Small intestine (tissue), 7 donors: Measurements from ENCODE around the gene AADAC. TPM values are rescaled to one million over a fixed set of nuclear protein-coding genes. Genes with fewer than 3 reads are reported as not detected.
A peak's percentile ranks its signal among the peaks of the same experiment; 100 is the strongest.

Experiments used
- DNase-seq, 2 donors: peaks; one replicate each; pipeline versions ENCODE4 v3.0.0 to v3.0.0-alpha.2; 2013
- FAIRE-seq: peaks from 2 replicates; lab custom pipeline; 2012; peaks lifted over from hg19 to GRCh38; lab: Jason Lieb, UNC
- H3K27ac ChIP-seq, 3 donors: one replicate each; pipeline ENCODE4 v1.5.1; 2013; ENCODE audit warnings: low read length in 2 of 3, mild to moderate bottlenecking in 2 of 3, control low read depth in 1 of 3, inconsistent platforms in 1 of 3, low read depth in 1 of 3, moderate library complexity in 1 of 3
- H3K27me3 ChIP-seq, 3 donors: one replicate each; pipeline ENCODE4 v1.6.1; 2013; ENCODE audit warnings: low read length in 3 of 3, inconsistent platforms in 1 of 3; ENCODE audit not compliant: control insufficient read depth in 3 of 3, insufficient read depth in 3 of 3
- H3K36me3 ChIP-seq, 3 donors: one replicate each; pipeline ENCODE4 v1.6.1; 2013; ENCODE audit warnings: low read length in 3 of 3, inconsistent platforms in 1 of 3, low read depth in 1 of 3, mild to moderate bottlenecking in 1 of 3, moderate library complexity in 1 of 3; ENCODE audit not compliant: control insufficient read depth in 3 of 3, insufficient read depth in 2 of 3
- H3K4me1 ChIP-seq, 3 donors: one replicate each; pipeline ENCODE4 v1.6.1; 2013; ENCODE audit warnings: low read length in 2 of 3, inconsistent platforms in 1 of 3, low read depth in 1 of 3, mild to moderate bottlenecking in 1 of 3, moderate library complexity in 1 of 3; ENCODE audit not compliant: control insufficient read depth in 3 of 3, insufficient read depth in 2 of 3
- H3K4me3 ChIP-seq, 3 donors: one replicate each; pipeline ENCODE4 v1.5.1; 2013; ENCODE audit warnings: low read length in 3 of 3, control low read depth in 1 of 3, inconsistent platforms in 1 of 3, low read depth in 1 of 3, mild to moderate bottlenecking in 1 of 3, moderate library complexity in 1 of 3
- H3K9me3 ChIP-seq, 2 donors: one replicate each; pipeline ENCODE4 v1.6.1; 2013; ENCODE audit warnings: low read depth in 1 of 2, low read length in 1 of 2; ENCODE audit not compliant: control insufficient read depth in 2 of 2, insufficient read depth in 1 of 2
- WGBS, 3 donors: extraction: QIAGEN DNeasy Blood & Tissue Kit; methylation state at CpG; one replicate each; pipeline ENCODE4 v1.1.7; 2013; 5-methylcytosine and 5-hydroxymethylcytosine counted together
- polyA plus RNA-seq, 4 donors: library from polyadenylated mRNA; stranded (reverse) in 3 of 4; unstranded in 1 of 4; fragments of 200-250 nt in 3 of 4; fragments of 120-200 nt in 1 of 4; gene quantifications; one replicate each; pipeline versions ENCODE4 v1.2.1 to v1.2.3, GENCODE V29; 2013
- donor health status: healthy with polysubstance abuse.
- donor health status: control.
- donor health status: control.
- donor health status: Bipolar disorder and iron deficiency.
- donor health status: healthy.

AADAC gene
- polyA plus RNA-seq, 4 donors = 55.5 to 142 (median 97.7) TPM

DNA sequence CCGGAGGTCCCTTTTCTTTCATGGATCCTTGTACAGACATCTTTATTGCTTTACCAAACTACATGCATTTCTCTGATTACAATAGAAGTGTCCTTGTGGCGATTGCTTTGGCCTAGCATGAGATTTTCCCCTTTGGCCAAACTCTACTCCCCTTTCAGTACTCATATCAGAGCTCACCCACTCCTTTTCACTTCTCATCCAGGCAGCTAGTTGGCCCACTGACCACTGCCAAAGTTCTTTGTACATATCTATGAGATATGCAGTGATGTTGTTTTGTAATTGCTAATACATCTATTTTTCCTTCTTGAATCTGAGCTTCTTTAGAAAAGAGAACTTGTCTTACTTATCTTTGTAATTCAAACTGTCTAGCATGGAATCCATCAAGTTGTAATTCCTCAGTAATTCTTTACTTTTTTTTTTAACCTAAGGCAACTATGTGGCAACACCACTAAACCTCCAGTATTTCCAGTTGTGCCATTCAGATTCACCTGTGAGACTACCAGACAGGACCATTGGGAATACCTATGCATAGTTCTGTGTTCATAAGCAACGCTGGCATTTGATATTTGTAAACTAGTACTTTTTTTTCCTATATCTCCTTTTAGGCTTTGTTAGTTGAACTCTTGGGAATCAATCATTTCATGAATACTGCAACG is 41.0 kb upstream of the AADAC start:
- peak in 1 of 2 donors; percentile 37 for DNase-seq
- 54 to 82% (median 70%) methylated on average over 4 of the region's 4 CpGs for WGBS, 3 donors
- H3K4me3 ChIP-seq = peak overlapping the region in 2 of 3 donors; percentile 18 to 37
- FAIRE-seq = no peak
- H3K9me3 ChIP-seq = no peaks in the 10 kb centered on the region
- H3K27ac ChIP-seq = peak overlapping the region in 2 of 3 donors; percentile 41 to 89
- H3K36me3 ChIP-seq = no peaks in the 10 kb centered on the region
- no peaks in the 10 kb centered on the region for H3K27me3 ChIP-seq
- H3K4me1 ChIP-seq = peaks cover 0 to 18% (median 0%) of the 10 kb centered on the region in 3 donors

DNA sequence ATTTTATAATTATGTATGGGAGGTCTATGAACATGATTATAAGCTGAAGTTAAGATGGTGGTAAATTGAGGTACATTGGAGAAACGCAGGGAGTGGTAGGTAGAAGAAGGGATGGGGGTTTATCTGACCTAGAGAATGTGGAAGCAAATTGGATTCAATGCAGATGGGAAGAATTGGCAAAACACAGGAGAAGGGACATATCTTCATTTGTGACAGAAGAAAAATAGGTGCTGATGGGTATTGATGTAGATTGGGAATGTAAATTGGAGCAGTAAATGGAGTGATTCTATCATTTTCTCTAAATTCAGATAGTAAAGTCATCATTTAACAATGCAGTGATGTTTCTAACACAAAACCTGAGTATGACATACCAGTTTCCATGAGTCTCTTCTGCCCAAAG is 39.7 kb upstream of the AADAC start:
- Histone ChIP-seq H3K4me3 (no peak overlapping the region), H3K36me3 (no peaks in the 10 kb centered on the region), H3K27ac (no peak overlapping the region), H3K4me1 (peaks cover 0 to 12% (median 0%) of the 10 kb centered on the region in 3 donors), H3K9me3 (no peaks in the 10 kb centered on the region), H3K27me3 (no peaks in the 10 kb centered on the region)
- FAIRE-seq (no peak), DNase-seq (no peak)
- 66 to 93% (median 83%) methylated on average over 1 of the region's 1 CpG for WGBS, 3 donors

DNA sequence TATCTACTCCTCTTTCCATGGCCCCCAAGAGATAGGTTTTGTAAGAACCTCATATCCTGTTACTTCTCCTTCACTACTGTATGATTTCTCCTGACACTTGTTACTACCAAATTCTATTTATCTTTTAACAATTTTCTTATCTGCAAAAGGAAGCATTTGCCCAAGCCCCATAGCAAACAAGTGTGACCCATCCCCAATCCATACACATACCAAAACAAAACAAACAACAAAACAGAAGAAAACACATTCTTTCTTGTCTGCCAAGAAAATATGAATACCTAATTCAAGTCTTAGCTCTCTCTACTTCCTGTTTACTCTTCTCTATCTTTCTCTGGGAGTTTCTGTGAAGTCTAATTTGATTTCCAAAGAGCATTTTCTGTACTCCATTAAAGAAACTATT is 39.0 kb upstream of the AADAC start:
- no peaks in the 10 kb centered on the region for H3K36me3 ChIP-seq
- no peak overlapping the region for H3K27ac ChIP-seq
- peaks cover 0 to 6% (median 0%) of the 10 kb centered on the region in 3 donors for H3K4me1 ChIP-seq
- H3K4me3 ChIP-seq = no peak overlapping the region
- FAIRE-seq (no peak), DNase-seq (peak in 1 of 2 donors; percentile 11)
- no peaks in the 10 kb centered on the region for H3K9me3 ChIP-seq
- H3K27me3 ChIP-seq = no peaks in the 10 kb centered on the region

DNA sequence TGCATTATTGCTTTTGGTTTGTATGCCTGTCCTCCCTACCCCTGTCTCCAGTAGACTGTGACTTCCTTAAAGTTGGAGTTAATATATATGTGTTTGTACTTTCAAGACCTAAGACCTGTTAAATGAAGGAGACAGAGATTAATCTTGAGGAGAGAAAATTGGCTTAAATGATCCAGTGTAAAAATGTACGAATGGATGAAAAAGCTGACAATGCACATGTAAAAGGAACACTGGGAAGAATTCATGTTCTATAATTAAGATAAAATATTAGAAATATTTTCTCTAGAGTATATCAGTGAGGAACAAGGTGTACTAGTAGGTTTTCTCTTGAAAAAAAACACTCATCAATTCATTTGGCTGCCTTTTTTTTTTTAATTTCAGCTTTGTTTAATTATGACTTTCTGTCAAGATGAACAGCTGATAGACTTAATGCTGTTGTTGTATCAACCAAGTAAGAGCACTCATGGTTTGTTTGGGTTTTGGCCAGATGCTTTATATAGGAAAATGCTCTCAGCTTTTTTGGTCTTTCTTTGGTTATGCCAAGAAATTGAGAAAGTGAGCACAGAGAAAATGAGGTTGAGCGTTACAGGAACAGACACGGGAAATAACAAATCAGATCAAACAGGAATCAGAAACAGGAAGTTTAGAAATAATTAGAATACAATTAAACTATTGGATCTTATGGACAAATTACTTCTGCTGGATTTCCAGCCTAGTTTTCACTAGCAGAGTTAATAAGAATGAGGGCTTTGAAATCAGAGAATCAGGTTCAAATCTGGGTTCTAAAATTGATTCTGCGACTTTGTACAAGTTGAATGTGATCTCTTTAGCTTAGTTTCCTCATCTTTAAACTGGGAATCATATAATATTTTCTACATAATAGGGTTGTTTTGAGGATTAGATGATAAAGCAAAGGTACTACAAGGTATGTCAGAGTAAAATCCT is 38.3 kb upstream of the AADAC start:
- Histone ChIP-seq H3K9me3 (no peaks in the 10 kb centered on the region), H3K36me3 (no peaks in the 10 kb centered on the region), H3K4me1 (peaks cover 0 to 6% (median 0%) of the 10 kb centered on the region in 3 donors), H3K27me3 (no peaks in the 10 kb centered on the region), H3K27ac (no peak overlapping the region), H3K4me3 (no peak overlapping the region)
- WGBS, 3 donors = 61 to 71% (median 62%) methylated on average over 4 of the region's 4 CpGs
- DNase-seq (no peak), FAIRE-seq (no peak)

DNA sequence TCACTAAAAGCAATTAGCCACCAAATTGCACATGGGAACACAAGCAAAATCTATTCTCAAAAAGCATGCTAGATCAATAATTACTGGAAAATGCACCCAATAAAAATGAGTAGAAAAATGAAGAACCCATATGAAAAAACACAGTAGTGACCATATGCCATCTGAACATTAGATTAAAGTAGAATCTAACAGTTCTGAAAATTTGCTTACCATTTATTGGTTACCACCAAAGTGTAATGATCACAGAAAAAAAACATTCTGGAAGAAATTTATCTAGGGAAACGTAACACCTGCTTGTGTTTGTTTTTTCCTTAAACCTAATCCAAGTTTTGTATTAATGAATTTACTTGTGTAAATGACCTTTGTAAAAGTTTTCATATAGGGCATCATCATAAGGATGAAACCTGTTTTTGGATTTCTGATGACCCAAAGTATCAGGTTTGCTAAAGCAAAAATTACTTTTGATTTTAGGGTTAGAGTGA is 37.6 kb upstream of the AADAC start:
- WGBS, 3 donors = 21 to 51% (median 22%) methylated on average over 1 of the region's 1 CpG
- no peak for FAIRE-seq
- no peak overlapping the region for H3K4me3 ChIP-seq
- DNase-seq = no peak
- no peak overlapping the region for H3K27ac ChIP-seq
- no peaks in the 10 kb centered on the region for H3K36me3 ChIP-seq
- no peaks in the 10 kb centered on the region for H3K9me3 ChIP-seq
- H3K4me1 ChIP-seq = peaks cover 0 to 6% (median 0%) of the 10 kb centered on the region in 3 donors
- H3K27me3 ChIP-seq = no peaks in the 10 kb centered on the region

DNA sequence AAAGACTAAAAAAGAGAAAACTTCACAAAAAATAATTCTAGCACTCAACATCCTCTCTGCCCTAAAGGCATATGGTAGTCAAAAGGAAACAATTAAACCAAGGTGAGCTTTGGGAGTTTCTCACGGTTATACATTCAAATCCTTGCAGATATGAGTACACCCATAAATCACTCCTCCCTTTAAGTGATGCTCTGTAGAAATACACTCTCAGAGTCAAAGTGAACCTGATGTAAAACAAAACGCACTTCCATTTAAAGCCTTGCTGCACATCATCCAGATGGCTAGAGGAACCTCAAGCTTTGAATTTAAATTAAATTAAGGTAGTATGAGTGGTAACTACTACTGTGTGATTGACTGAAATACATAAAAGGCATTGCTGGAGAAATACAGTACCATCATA is 36.0 kb upstream of the AADAC start:
- H3K27ac ChIP-seq = no peak overlapping the region
- H3K36me3 ChIP-seq = no peaks in the 10 kb centered on the region
- WGBS, 3 donors = 68 to 77% (median 70%) methylated on average over 2 of the region's 2 CpGs
- no peaks in the 10 kb centered on the region for H3K27me3 ChIP-seq
- FAIRE-seq (no peak), DNase-seq (no peak)
- H3K4me1 ChIP-seq = peaks cover 0 to 3% (median 0%) of the 10 kb centered on the region in 3 donors
- H3K9me3 ChIP-seq = no peaks in the 10 kb centered on the region
- H3K4me3 ChIP-seq = no peak overlapping the region

DNA sequence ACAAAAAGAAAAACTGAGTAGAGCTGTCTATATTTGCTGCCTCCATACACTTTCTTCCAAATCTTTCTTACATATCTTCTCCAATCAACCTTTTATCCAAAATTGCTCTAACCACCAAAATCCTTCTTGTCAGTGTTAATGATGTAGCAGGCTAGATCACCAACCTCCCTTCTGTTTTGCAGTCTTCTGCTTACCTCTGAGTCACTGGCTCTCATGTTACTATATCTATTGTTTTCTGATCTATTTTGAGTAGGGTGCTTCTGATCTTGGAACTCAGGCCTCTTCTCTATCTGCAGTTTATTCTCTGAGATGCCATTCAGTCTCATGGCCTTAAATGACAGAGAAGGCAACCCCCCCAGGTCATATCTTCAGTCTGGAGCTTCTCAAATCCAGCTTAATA is 26.3 kb upstream of the AADAC start:
- Histone ChIP-seq H3K4me1 (peaks cover 0 to 18% (median 0%) of the 10 kb centered on the region in 3 donors), H3K36me3 (no peaks in the 10 kb centered on the region), H3K9me3 (peaks cover 0 to 5% of the 10 kb centered on the region in 2 donors), H3K27me3 (no peaks in the 10 kb centered on the region), H3K27ac (no peak overlapping the region), H3K4me3 (no peak overlapping the region)
- FAIRE-seq (no peak), DNase-seq (no peak)

DNA sequence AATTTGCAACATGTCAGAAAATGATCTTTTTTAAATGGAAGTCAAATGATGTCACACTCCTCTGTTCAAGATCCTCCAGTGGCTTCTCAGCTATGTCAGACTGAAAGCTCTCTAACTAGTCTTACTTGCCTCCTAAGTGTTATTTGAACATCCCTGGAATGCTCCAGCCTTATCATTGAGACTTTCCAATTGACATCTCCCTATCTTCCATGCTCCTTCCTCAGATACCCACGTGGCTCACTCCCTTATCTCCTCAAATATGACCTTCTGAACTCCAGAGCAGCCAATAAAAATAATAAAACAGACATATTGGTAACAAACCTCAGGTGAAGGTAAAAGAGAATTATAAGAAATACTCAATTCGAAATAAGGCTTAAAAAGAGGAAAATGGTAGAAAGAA is 25.5 kb upstream of the AADAC start:
- DNase-seq = peak; percentile 39 to 57
- no peak overlapping the region for H3K4me3 ChIP-seq
- H3K36me3 ChIP-seq = no peaks in the 10 kb centered on the region
- no peak for FAIRE-seq
- 44 to 58% (median 47%) methylated on average over 2 of the region's 2 CpGs for WGBS, 3 donors
- H3K27me3 ChIP-seq = no peaks in the 10 kb centered on the region
- peaks cover 0 to 5% of the 10 kb centered on the region in 2 donors for H3K9me3 ChIP-seq
- H3K27ac ChIP-seq = no peak overlapping the region
- H3K4me1 ChIP-seq = peaks cover 0 to 19% (median 0%) of the 10 kb centered on the region in 3 donors
